ENCODE data around the gene CCNY.

CCNY gene

DNA sequence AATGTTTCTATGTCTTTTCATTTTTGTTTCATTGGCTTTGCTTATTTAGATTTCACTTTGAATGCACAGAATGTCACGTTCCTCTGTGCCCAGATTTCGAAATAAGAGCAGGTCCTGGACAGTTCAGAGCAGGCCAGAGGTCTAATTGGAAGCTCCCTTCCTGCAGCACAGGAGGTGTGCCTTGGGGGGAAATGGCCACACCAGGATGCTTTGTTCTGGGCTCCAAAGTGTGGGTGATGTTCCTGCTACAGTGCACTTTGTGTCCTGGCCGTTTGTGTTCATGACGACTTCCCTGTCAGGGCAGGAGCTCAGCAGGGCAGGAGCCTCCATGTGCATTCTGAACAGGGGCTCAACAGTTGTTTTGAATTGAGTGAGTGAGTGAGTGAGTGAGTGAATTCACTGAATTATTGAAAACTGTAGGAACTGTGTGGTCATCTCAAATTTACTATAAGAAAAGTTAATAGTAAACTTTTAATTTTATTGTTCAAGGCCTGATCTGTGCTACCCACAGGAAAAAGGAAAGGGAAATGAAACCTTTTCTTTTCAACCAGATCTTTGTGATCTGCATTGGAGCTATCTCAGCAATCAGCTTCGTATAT, 159.3 kb downstream of the CCNY start:
- Histone ChIP-seq H3K4me1 (ENCODE audit: control insufficient read depth in 2 of 2, insufficient read depth in 1 of 2, low read depth in 1 of 2, low read length in 2 of 2) (peaks cover 10 to 13% of the 10 kb centered on the region in 2 donors), H3K4me2 (ENCODE audit: insufficient read depth, low read length, poor library complexity, severe bottlenecking) (no peak overlapping the region), H2BK12ac (ENCODE audit: low read length) (no peak overlapping the region), H2AK5ac (ENCODE audit: low read depth, low read length) (no peak overlapping the region), H3K79me1 (ENCODE audit: low read depth, low read length) (peaks cover 2% of the 10 kb centered on the region), H3K18ac (ENCODE audit: low read length) (no peak overlapping the region), H3K9ac (ENCODE audit: low read depth, low read length, poor library complexity) (no peak overlapping the region), H4K91ac (ENCODE audit: low read depth, low read length, poor library complexity) (no peak overlapping the region), H2BK15ac (ENCODE audit: low read length) (no peak overlapping the region), H3K4me3 (ENCODE audit: low read length in 2 of 2) (no peak overlapping the region), H3K27me3 (ENCODE audit: control insufficient read depth in 3 of 3, insufficient read depth in 3 of 3, low read depth in 1 of 3, low read length in 3 of 3) (no peaks in the 10 kb centered on the region), H2BK120ac (ENCODE audit: low read depth, low read length) (no peak overlapping the region), H2AFZ (ENCODE audit: low read length) (peak overlapping the region; percentile 50), H3K4ac (ENCODE audit: low read length) (no peak overlapping the region), H3K9me3 (replicated peaks in 1 of 2; ENCODE audit: control insufficient read depth in 2 of 2, insufficient read depth in 1 of 2, low read depth in 1 of 2, low read length in 2 of 2) (no peaks in the 10 kb centered on the region), H3K27ac (replicated peaks; ENCODE audit: low read length) (peak overlapping the region; percentile 0), H3K36me3 (replicated peaks in 1 of 2; ENCODE audit: control insufficient read depth in 2 of 2, insufficient read depth in 2 of 2, low read length in 2 of 2) (no peaks in the 10 kb centered on the region), H2BK5ac (ENCODE audit: low read length) (no peak overlapping the region), H4K8ac (ENCODE audit: low read depth, low read length) (no peak overlapping the region), H3K23ac (ENCODE audit: low read depth, low read length, poor library complexity) (no peak overlapping the region), H3K14ac (ENCODE audit: low read length) (no peak overlapping the region)
- no CpG with 5 or more reads among the region's 5 CpGs for WGBS, 2 donors (ENCODE audit: extremely low coverage in 2 of 2, insufficient read length in 2 of 2, insufficient replicate concordance in 1 of 2)
- no peak for DNase-seq (ENCODE audit: low spot score)

DNA sequence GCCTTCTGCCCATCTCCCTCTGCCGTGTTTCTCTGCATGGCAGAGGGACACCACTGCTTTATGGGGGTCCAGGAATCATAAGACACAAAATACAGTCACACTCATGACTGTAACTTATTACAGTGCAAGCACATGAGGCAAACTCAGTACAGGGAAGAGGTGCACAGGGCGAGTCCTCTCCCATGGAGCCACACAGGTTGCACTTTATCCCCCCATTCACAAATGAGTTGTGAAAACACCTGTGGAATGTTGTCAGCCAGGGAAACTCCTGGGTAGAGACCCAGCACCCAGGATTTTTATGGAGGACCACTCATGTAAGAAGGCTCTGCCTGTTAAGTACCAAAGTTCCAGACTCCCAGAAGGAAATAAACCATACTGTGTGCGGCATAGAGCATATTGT, 161.6 kb downstream of the CCNY start:
- H3K4me1 ChIP-seq (ENCODE audit: control insufficient read depth in 2 of 2, insufficient read depth in 1 of 2, low read depth in 1 of 2, low read length in 2 of 2): peaks cover 8 to 13% of the 10 kb centered on the region in 2 donors
- no peak for DNase-seq (ENCODE audit: low spot score)
- no peak overlapping the region for H2BK12ac ChIP-seq (ENCODE audit: low read length)
- no peaks in the 10 kb centered on the region for H3K9me3 ChIP-seq (replicated peaks in 1 of 2; ENCODE audit: control insufficient read depth in 2 of 2, insufficient read depth in 1 of 2, low read depth in 1 of 2, low read length in 2 of 2)
- no peak overlapping the region for H4K91ac ChIP-seq (ENCODE audit: low read depth, low read length, poor library complexity)
- no peak overlapping the region for H3K4me2 ChIP-seq (ENCODE audit: insufficient read depth, low read length, poor library complexity, severe bottlenecking)
- H2AFZ ChIP-seq (ENCODE audit: low read length): no peak overlapping the region
- H2AK5ac ChIP-seq (ENCODE audit: low read depth, low read length): no peak overlapping the region
- no peak overlapping the region for H3K9ac ChIP-seq (ENCODE audit: low read depth, low read length, poor library complexity)
- H2BK120ac ChIP-seq (ENCODE audit: low read depth, low read length): no peak overlapping the region
- H3K4me3 ChIP-seq (ENCODE audit: low read length in 2 of 2): no peak overlapping the region
- no peak overlapping the region for H2BK15ac ChIP-seq (ENCODE audit: low read length)
- H3K14ac ChIP-seq (ENCODE audit: low read length): no peak overlapping the region
- H3K18ac ChIP-seq (ENCODE audit: low read length): no peak overlapping the region
- peaks cover 0 to 2% of the 10 kb centered on the region in 2 donors for H3K36me3 ChIP-seq (replicated peaks in 1 of 2; ENCODE audit: control insufficient read depth in 2 of 2, insufficient read depth in 2 of 2, low read length in 2 of 2)
- H3K79me1 ChIP-seq (ENCODE audit: low read depth, low read length): peaks cover 2% of the 10 kb centered on the region
- no peak overlapping the region for H3K4ac ChIP-seq (ENCODE audit: low read length)
- H3K27me3 ChIP-seq (ENCODE audit: control insufficient read depth in 3 of 3, insufficient read depth in 3 of 3, low read depth in 1 of 3, low read length in 3 of 3): no peaks in the 10 kb centered on the region
- WGBS, 2 donors (ENCODE audit: extremely low coverage in 2 of 2, insufficient read length in 2 of 2, insufficient replicate concordance in 1 of 2): no CpG with 5 or more reads among the region's 3 CpGs
- H2BK5ac ChIP-seq (ENCODE audit: low read length): no peak overlapping the region
- no peak overlapping the region for H3K27ac ChIP-seq (replicated peaks; ENCODE audit: low read length)
- no peak overlapping the region for H3K23ac ChIP-seq (ENCODE audit: low read depth, low read length, poor library complexity)
- H4K8ac ChIP-seq (ENCODE audit: low read depth, low read length): no peak overlapping the region

DNA sequence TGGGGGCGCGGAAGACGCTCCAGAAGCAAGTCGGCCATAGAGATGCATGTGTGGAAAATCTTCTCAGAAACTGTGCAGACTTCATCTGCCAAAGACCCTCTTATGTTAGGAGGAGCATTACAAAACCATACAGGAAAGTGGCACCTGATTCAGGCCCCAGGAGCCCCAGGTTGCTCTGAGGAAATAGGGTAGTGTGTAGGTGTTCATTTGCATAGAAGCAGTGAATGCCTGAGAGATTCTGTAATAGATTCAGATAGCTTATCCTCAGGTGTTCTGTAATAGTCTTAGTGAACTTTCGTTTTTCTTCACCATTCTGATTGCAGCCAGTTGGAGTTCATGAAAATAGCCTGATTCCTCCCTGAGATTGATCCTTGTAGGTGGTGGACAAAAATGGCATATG, 162.4 kb downstream of the CCNY start:
- H4K91ac ChIP-seq (ENCODE audit: low read depth, low read length, poor library complexity): no peak overlapping the region
- no peak for DNase-seq (ENCODE audit: low spot score)
- H2BK12ac ChIP-seq (ENCODE audit: low read length): no peak overlapping the region
- H3K9ac ChIP-seq (ENCODE audit: low read depth, low read length, poor library complexity): no peak overlapping the region
- no peak overlapping the region for H2AK5ac ChIP-seq (ENCODE audit: low read depth, low read length)
- no peak overlapping the region for H3K4me2 ChIP-seq (ENCODE audit: insufficient read depth, low read length, poor library complexity, severe bottlenecking)
- peaks cover 3% of the 10 kb centered on the region for H3K79me1 ChIP-seq (ENCODE audit: low read depth, low read length)
- H2BK15ac ChIP-seq (ENCODE audit: low read length): no peak overlapping the region
- H3K4me1 ChIP-seq (ENCODE audit: control insufficient read depth in 2 of 2, insufficient read depth in 1 of 2, low read depth in 1 of 2, low read length in 2 of 2): peaks cover 10 to 13% of the 10 kb centered on the region in 2 donors
- no peak overlapping the region for H3K4ac ChIP-seq (ENCODE audit: low read length)
- no CpG with 5 or more reads among the region's 5 CpGs for WGBS, 2 donors (ENCODE audit: extremely low coverage in 2 of 2, insufficient read length in 2 of 2, insufficient replicate concordance in 1 of 2)
- no peak overlapping the region for H3K23ac ChIP-seq (ENCODE audit: low read depth, low read length, poor library complexity)
- no peak overlapping the region for H2BK5ac ChIP-seq (ENCODE audit: low read length)
- H2BK120ac ChIP-seq (ENCODE audit: low read depth, low read length): no peak overlapping the region
- no peak overlapping the region for H4K8ac ChIP-seq (ENCODE audit: low read depth, low read length)
- H3K36me3 ChIP-seq (replicated peaks in 1 of 2; ENCODE audit: control insufficient read depth in 2 of 2, insufficient read depth in 2 of 2, low read length in 2 of 2): peaks cover 0 to 2% of the 10 kb centered on the region in 2 donors
- H3K27ac ChIP-seq (replicated peaks; ENCODE audit: low read length): no peak overlapping the region
- H3K4me3 ChIP-seq (ENCODE audit: low read length in 2 of 2): no peak overlapping the region
- no peak overlapping the region for H3K14ac ChIP-seq (ENCODE audit: low read length)
- H3K27me3 ChIP-seq (ENCODE audit: control insufficient read depth in 3 of 3, insufficient read depth in 3 of 3, low read depth in 1 of 3, low read length in 3 of 3): no peaks in the 10 kb centered on the region
- no peak overlapping the region for H2AFZ ChIP-seq (ENCODE audit: low read length)
- H3K18ac ChIP-seq (ENCODE audit: low read length): no peak overlapping the region
- H3K9me3 ChIP-seq (replicated peaks in 1 of 2; ENCODE audit: control insufficient read depth in 2 of 2, insufficient read depth in 1 of 2, low read depth in 1 of 2, low read length in 2 of 2): no peaks in the 10 kb centered on the region

DNA sequence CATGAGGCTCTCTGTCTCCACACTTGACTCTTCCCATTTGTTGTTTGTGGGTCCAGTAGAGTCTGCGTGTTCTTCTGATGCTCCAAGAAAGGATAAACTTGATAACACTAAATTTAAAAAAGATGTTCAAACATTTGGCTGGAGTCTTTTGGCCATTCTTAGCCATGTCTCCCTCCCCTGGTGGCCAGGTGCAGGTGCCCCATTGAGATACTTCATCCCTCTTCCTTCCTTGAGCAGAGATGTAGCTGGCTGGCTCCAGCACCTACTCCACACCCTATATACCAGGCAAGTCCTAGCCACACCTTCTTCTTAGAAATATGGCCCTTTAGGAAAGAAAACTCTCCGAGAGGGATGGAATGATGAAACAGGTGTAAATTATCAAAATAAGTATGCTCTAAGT, 165.6 kb downstream of the CCNY start:
- no peak overlapping the region for H3K4ac ChIP-seq (ENCODE audit: low read length)
- no peak overlapping the region for H4K8ac ChIP-seq (ENCODE audit: low read depth, low read length)
- no peak overlapping the region for H4K91ac ChIP-seq (ENCODE audit: low read depth, low read length, poor library complexity)
- no peak overlapping the region for H2AK5ac ChIP-seq (ENCODE audit: low read depth, low read length)
- WGBS, 2 donors (ENCODE audit: extremely low coverage in 2 of 2, insufficient read length in 2 of 2, insufficient replicate concordance in 1 of 2): no CpG with 5 or more reads among the region's 2 CpGs
- H2BK15ac ChIP-seq (ENCODE audit: low read length): no peak overlapping the region
- no peak overlapping the region for H3K14ac ChIP-seq (ENCODE audit: low read length)
- no peak overlapping the region for H3K4me2 ChIP-seq (ENCODE audit: insufficient read depth, low read length, poor library complexity, severe bottlenecking)
- H2AFZ ChIP-seq (ENCODE audit: low read length): no peak overlapping the region
- no peak overlapping the region for H3K9ac ChIP-seq (ENCODE audit: low read depth, low read length, poor library complexity)
- H3K79me1 ChIP-seq (ENCODE audit: low read depth, low read length): peaks cover 3% of the 10 kb centered on the region
- no peaks in the 10 kb centered on the region for H3K27me3 ChIP-seq (ENCODE audit: control insufficient read depth in 3 of 3, insufficient read depth in 3 of 3, low read depth in 1 of 3, low read length in 3 of 3)
- H3K9me3 ChIP-seq (replicated peaks in 1 of 2; ENCODE audit: control insufficient read depth in 2 of 2, insufficient read depth in 1 of 2, low read depth in 1 of 2, low read length in 2 of 2): no peaks in the 10 kb centered on the region
- no peak overlapping the region for H3K4me3 ChIP-seq (ENCODE audit: low read length in 2 of 2)
- no peak for DNase-seq (ENCODE audit: low spot score)
- H2BK5ac ChIP-seq (ENCODE audit: low read length): no peak overlapping the region
- no peak overlapping the region for H3K27ac ChIP-seq (replicated peaks; ENCODE audit: low read length)
- H3K4me1 ChIP-seq (ENCODE audit: control insufficient read depth in 2 of 2, insufficient read depth in 1 of 2, low read depth in 1 of 2, low read length in 2 of 2): peaks cover 0 to 10% of the 10 kb centered on the region in 2 donors
- H2BK120ac ChIP-seq (ENCODE audit: low read depth, low read length): no peak overlapping the region
- H3K18ac ChIP-seq (ENCODE audit: low read length): no peak overlapping the region
- H2BK12ac ChIP-seq (ENCODE audit: low read length): no peak overlapping the region
- H3K36me3 ChIP-seq (replicated peaks in 1 of 2; ENCODE audit: control insufficient read depth in 2 of 2, insufficient read depth in 2 of 2, low read length in 2 of 2): peaks cover 0 to 2% of the 10 kb centered on the region in 2 donors
- no peak overlapping the region for H3K23ac ChIP-seq (ENCODE audit: low read depth, low read length, poor library complexity)
